Astrocyte (in vitro differentiated cells and primary cell): ENCODE measurements around the gene LMX1B.

ENCODE experiments used
- EZH2 ChIP-seq: IDR thresholded peaks from 2 replicates; pipeline ENCODE4 v1.6.1; 2012; ENCODE audit warnings: mild to moderate bottlenecking, low read length, inconsistent platforms; ENCODE audit not compliant: insufficient read depth
- TF ChIP-seq, protein P1 (sequence below): IDR thresholded peaks from 2 replicates; pipeline ENCODE4 v1.5.1; 2011; ENCODE audit warnings: low read depth, mild to moderate bottlenecking, inconsistent platforms, low read length, moderate library complexity; ENCODE audit not compliant: insufficient read depth

DNA sequence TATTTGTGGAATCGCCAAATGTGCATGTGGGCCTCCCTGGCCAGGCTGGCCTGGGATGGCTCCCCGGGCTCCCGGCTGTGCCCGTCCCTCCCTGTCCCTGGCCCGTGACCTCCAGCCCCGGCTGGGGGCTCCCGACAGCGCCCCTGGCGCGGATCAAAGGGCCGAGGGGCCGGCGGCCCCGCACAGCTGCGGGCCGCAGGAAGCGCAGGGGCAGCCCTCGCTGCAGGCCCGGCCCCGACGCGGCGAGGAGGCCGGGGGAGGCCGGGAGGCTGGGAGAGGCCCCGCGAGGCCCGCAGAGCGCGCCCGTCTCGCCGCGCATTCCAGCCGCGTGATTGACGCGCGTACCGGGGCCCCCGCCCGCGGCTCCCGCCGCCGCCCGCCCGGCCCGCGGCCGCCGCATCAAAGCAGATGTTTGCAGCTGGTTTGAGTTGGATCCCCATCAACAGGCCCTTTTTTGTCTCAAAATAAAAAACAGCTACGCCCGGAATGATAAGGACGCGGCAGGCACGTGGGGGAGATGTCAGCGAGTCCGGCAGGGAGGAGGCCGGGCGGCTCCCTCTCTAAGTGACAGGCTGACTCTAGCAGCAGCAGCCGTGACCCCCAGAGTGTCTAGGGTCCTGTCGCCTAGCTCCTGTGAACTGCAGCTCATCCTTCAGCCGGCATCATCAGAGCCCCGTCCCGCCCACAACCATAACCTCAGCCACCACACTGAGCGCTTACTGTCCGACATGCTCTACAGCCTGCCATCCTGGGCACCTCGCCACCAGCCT, 69.4 kb downstream of the LMX1B start:
- TF ChIP-seq, protein P1, sequence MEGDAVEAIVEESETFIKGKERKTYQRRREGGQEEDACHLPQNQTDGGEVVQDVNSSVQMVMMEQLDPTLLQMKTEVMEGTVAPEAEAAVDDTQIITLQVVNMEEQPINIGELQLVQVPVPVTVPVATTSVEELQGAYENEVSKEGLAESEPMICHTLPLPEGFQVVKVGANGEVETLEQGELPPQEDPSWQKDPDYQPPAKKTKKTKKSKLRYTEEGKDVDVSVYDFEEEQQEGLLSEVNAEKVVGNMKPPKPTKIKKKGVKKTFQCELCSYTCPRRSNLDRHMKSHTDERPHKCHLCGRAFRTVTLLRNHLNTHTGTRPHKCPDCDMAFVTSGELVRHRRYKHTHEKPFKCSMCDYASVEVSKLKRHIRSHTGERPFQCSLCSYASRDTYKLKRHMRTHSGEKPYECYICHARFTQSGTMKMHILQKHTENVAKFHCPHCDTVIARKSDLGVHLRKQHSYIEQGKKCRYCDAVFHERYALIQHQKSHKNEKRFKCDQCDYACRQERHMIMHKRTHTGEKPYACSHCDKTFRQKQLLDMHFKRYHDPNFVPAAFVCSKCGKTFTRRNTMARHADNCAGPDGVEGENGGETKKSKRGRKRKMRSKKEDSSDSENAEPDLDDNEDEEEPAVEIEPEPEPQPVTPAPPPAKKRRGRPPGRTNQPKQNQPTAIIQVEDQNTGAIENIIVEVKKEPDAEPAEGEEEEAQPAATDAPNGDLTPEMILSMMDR, result no peak
- peak; percentile 90 for TF ChIP-seq EZH2
